GM21529 (cell line): ENCODE results near the gene HAVCR2.
"Not testable (repeated sequence)": the region's sequence is repeated elsewhere in the genome, so short reads cannot be mapped to it uniquely, and the experiment has no call there.

Source experiments
- ATAC-seq: cut with Tn5 transposase; IDR thresholded peaks from one replicate; pipeline ENCODE4 v1.9.1; 2021; ENCODE audit not compliant: unreplicated experiment

The HAVCR2 gene

GRCh38 chr5:157047898-157048297, 60.9 kb downstream of the HAVCR2 start:
- ATAC-seq = no peak

DNA sequence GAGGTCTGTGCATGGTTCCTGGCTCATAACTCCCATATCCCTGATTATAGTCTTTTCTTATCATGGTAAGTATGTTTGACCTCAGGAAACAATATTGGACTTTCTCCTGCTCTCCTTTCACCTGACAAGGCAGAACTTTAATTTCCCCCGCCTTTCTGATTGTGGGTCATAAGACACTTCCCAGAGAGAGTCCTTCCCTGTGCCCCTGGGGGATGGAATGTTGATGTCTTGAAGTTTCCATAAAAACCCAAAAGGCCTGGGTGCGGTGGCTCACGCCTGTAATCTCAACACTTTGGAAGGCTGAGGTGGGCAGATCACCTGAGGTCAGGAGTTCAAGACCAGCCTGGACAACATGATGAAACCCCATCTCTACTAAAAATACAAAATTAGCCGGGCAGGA, 61.8 kb downstream of the HAVCR2 start:
- ATAC-seq = not testable (repeated sequence)

DNA sequence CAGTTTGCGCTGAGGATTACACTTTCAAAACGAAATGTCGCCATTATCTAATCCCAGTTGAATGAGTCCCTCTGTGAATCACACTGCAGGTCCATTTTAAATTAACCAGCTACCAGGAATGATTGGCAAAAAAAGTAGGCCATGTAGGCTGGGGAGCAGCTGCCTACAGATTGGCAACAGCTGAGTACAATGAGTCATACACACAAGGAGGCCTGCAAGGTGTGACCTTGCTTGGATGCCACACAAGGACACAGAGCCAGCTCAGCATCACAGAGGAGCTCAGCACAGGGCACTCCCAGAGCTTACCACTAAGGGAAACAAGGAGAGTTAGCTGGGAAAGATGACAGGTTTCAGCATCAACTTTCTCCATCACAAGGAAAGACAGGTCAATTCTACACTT, 62.8 kb downstream of the HAVCR2 start:
- no peak for ATAC-seq

DNA sequence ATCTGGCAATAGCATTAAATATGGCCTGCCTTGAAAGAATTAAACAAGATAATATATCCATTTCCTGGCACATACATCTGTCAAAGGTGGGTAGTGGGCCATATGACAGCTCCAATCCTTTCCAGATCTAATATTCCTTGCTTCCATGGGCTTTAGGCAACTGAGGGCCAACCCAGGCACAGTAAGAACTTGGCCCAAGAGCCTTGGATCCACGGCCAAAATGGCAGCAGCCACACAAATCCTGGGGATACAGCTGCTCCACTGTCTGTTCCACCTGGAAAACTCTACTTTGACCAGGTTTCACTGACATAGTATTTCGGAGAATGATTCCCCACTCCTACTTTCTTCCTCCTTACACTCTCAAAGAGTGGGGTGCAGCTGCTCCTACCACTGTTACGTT, 63.2 kb downstream of the HAVCR2 start:
- no peak for ATAC-seq

DNA sequence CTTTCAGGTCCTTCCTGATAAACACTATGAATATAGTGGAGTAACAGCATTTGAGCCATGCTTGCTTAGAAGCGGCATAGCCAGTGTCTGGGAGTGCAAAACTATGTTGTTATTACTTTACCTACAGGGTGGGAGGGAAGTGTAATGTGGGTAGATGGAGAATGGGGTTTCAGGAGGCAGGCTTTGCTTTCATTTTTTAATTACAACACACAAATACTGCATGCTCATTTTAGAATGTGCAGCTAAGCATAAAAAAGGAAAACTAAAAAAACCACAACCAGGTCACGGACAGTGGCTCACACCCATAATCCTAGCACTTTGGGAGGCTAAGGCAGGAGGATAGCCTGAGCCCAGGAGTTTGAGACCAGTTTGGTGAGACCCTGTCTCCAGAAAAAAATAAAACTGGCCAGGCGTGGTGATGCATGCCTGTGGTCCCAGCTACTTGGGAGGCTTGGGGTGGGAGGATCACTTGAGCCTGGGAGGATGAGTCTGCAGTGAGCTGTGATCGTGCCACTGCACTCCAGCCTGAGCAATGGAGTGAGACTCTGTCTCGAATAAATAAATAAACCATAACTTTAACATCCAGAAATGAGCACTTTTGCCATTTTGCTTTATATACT, 70.2 kb downstream of the HAVCR2 start:
- no peak for ATAC-seq
